ENCODE results near the gene KCNA4.
"Not testable (repeated sequence)": the region's sequence is repeated elsewhere in the genome, so short reads cannot be mapped to it uniquely, and the experiment has no call there.

Gene KCNA4

DNA sequence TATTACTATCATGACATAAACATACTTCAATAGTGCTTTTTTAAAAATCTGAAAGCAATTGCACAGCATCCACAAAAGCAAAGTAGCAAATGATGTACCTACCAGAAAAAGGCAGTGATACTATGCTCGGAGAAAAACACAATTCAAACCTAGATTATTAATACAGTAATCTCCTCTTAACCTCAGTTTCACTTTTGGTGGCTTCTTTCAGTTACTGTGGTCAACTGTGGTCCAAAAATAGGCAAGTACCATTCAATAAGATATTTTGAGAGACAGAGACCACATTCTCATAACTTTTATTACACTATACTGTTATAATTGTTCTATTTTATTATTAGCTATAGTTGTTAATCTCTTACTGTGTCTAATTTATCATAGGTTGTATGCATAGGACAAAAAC is 20.8 kb downstream of the KCNA4 start:
- no peak for DNase-seq

DNA sequence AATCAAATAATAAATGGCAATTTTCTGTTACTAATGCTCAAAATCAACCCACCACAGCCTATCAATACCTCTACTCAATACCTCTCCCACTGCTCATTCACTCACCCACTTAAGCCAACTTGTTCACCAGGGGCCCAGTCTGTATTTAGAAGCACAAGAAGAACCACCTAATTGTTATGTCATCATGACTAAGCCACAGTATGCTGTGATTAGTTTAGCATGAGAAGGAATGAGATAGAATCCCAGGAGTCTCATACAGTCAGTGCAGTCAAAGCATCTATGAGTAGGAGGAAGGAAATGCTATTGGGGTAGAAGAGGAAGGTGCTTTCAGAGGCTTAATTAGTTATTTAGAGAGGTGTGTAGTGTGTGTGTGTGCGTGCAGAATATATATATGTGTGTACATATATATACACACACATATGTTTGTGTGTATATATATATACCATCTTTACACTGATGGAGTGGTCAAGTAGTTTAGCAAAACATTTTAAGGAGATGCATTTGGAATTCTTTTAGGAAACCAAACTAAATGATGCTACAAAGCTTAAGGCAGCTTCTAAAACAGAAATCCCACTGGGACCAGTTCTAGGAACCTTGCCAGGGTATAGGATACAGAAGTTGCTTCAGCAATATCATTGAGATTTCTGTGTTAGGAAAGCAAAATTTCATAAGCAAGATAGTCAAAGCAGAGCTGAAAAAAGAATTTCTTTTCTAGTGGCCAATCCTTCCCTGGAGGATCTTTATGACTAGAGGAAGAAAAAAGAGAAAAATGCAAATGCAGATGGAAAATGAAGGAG is 27.5 kb downstream of the KCNA4 start:
- DNase-seq = no peak

DNA sequence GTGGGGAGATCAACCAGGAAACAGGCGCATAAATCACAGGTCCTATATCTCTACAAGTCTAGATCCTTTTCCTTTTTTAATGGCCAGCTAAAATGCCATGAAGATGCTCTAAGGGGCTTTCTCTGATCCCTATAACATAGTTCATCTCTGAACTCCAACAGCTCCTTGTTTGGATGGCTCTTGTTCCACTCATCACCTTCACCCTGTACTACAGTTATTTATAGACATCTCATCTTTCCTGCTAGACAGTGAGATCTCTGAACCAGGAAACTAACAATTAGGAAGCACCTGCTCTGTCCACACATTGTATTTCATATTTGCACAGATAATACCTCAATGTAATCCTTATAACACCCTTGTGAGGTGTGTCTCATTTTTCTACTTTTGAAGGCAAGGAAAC is 31.6 kb downstream of the KCNA4 start:
- no peak for DNase-seq

DNA sequence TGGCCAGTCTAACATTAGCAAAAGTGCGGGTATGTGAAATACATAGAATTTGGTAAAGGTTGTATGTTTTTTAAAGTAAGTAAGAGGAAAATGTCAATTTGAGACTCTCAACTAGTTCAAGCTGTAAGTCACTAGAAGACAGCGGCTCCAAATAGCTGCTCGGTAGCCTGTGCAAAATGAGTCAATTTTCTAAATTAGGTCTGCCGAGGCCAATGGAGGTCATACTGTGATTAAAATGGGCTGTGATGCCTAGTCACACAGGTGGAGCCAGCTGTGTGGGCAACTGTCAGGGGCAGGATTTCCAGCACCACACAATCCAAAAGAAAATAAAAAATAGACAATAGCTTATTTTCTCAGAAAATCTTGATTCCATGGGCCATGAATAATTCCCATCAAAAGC is 32.3 kb downstream of the KCNA4 start:
- no peak for DNase-seq

DNA sequence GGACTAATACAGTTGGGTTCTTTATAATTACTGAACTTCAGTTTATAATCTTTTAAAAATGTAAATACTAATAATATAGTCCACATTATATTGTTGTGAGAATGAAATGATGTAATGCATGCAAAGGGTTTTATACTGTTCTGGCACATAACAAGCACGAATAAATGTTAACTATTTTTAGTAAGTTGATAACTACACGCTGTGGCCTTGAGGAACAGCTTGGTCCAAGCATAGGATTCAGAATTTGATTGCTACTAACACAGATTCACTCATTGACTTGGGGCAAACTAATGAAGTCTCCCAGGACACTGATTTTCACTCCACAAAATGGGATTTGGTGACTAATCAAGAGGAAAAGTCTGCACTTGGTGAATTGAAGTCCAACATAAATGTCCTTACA is 38.3 kb downstream of the KCNA4 start:
- no peak for DNase-seq

DNA sequence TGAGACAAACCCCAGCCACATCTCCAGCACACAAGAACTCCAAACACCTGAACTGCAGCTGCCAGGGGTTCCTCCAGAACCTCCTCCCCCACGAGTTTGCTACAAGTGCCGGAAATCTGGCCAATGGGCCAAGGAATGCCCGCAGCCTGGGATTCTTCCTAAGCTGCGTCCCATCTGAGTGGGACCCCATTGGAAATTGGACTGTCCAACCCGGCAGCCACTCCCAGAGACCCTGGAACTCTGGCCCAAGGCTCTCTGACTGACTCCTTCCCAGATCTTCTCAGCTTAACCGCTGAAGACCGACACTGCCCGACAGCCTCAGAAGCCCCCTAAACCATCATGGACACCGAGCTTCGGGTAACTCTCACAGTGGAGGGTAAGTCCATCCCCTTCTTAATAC is 41.2 kb downstream of the KCNA4 start:
- not testable (repeated sequence) for DNase-seq

DNA sequence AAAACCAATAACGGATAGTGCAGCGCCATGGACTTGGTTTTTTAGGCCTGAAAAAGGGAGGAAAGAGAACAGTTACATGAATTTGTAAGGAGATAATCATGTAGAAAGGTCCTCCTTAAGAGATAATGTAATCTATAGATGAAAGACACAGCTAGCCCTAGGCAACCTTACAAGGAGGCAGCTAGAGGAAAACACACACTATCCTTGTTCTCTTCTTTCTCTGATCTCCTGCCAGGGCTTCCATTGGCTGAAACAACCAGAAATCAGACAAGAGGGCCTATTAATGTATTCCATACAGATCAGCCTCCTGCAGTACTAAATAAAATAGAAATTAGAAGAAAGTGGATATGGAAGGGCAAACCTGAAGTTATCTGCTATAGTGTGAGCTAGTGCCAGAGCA is 53.0 kb downstream of the KCNA4 start:
- no peak for DNase-seq

DNA sequence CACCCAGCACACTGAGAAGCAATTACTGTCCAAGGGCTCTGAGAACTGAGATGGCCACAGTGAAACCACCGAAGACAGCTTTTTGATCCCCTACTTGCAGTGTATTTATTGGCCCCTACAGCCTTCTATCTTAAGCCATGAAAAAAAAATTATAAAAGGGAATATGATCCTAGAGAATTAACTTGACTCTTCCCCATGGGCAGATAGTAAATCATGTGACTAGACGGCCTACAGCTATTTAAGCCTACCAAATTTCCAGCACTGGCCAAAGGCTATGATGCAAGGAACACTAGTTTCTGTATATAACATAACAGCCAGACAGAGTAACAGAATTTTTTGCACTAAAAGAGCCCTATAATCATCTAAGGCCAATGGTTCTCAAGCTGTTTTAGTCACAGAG is 53.8 kb downstream of the KCNA4 start:
- no peak for DNase-seq

DNA sequence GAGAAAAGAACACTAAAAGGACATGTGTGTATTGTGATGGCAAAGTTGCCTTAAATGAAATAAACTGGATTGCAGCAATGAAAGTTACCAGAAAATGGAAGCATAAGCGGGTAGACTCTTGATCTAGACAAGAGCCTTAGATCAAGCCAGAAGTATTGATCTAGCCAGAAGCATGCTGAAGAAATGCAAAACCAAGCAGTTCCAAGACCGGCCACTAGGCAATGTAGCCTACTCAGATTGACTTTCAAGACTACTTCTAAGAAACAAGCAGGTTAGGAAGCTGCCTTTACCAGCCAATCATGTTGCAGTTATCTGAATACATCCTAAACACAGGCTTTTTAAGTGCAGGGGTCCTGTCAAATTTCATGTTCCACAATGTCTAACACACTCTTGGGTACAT is 54.6 kb downstream of the KCNA4 start:
- DNase-seq = no peak

All from CD4-positive, alpha-beta T cell treated with Interleukin-1 beta for 1 hour (primary cell).